Measurements from ENCODE around the gene NTSR2. TPM values are rescaled to one million over a fixed set of nuclear protein-coding genes. Genes with fewer than 3 reads are reported as not detected.

The NTSR2 gene
- total RNA-seq, 2 donors from 2014 or later = not detected

DNA sequence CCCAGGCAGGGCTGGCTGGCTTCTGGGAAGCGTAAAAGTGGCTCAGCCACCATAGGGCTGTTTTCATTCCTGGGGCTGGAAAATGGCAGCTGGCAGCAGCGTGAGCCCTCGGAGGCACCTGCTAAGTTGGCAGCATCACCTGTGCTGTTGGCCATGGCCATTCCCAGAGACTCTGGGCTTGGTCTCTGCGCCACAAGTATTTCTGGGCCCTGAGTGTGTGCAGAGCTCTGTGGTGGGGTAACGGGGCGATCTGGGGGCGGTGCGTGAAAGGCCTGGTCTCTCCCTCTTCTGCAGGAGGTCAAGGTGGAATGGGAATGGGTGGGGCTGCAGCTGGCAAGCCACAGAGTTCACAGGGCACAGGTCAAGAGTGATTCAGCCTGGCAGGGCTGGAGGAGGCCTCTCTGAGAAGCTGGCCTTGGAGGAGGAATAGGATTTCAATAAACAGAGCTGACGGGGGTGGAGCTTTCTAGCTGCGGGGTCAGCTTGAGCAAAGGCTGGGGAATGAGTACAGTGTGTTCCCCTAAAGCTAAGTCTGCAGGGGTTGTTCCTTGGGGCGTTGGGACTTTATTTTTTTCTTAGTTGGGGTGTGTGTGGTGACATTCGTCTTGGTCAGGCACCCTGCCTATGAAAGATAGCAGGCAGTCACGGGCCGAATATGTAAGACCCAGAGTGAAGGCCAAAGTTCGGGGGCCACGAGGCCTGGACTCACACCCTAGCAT lies 10.3 kb upstream of the NTSR2 start:
- Mint-ChIP-seq H3K9me3 (no peaks in the 10 kb centered on the region), H3K4me1 (ENCODE audit: low read depth) (peaks cover 9% of the 10 kb centered on the region), H3K36me3 (ENCODE audit: insufficient read depth in 2 of 2) (no peaks in the 10 kb centered on the region), H3K4me3 (no peak overlapping the region), H3K27me3 (ENCODE audit: low read depth) (peaks cover 41% of the 10 kb centered on the region), H3K27ac (no peak overlapping the region)
- ATAC-seq (replicated peaks in 1 of 2) (no peak), DNase-seq (no peak)

DNA sequence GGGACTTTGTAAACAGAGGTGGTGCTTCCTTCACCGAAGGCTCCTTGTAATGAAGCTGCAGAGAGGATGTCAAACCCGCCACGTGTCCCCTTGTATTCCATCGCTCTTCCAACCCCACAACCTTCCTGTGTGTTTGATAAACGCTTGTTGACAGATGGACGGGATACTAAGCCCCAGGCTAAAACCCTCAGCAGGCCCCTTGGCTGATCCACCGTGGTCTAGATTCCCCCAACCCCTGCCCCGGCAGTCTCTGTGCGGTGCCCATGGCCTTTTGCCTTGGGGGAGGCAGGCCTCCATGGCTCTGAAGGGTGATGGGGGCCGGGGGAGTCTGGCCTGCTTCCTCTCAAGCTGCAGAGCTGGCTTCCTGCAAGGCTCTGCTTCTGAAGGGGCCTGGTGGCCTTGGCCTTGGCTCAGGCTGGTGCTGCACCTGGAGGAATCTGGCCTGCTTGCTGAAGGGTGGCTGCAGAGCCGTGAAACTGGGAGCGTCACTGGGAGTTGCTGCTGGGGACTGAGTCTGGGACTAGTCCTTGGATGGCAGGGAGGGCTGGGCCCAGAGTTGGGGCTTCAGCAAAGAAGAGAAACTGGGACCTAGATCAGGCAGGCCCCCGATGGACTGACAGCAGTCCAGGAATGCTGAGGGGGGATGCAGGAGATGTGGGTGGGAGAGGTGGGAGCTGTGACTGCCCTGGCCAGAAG lies 9.6 kb upstream of the NTSR2 start:
- ATAC-seq (replicated peaks in 1 of 2) (no peak), DNase-seq (no peak)
- peaks cover 43% of the 10 kb centered on the region for H3K27me3 Mint-ChIP-seq (ENCODE audit: low read depth)
- H3K27ac Mint-ChIP-seq = no peak overlapping the region
- no peaks in the 10 kb centered on the region for H3K36me3 Mint-ChIP-seq (ENCODE audit: insufficient read depth in 2 of 2)
- H3K9me3 Mint-ChIP-seq = no peaks in the 10 kb centered on the region
- peaks cover 9% of the 10 kb centered on the region for H3K4me1 Mint-ChIP-seq (ENCODE audit: low read depth)
- no peak overlapping the region for H3K4me3 Mint-ChIP-seq

DNA sequence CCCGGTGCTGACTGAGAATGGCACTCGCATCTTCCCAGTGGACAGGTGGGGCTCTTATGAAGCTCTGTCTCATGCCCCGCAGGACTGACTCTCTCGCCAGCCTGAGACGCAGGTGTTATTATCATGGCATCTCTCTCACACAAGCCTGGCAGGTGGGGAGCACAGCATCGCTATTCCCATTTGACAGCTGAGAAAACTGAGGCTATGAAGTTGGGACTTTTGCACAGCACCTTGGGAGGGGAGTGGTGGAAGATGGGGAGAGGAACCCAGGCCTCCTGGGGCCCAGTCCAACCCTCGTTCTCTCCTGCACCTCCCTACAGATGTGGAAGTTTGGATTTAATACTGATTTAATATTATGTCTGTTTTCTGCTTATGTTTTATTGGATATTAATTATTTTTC lies 9.0 kb upstream of the NTSR2 start:
- ATAC-seq (replicated peaks in 1 of 2) (no peak), DNase-seq (no peak)
- Mint-ChIP-seq H3K36me3 (ENCODE audit: insufficient read depth in 2 of 2) (no peaks in the 10 kb centered on the region), H3K4me1 (ENCODE audit: low read depth) (peaks cover 9% of the 10 kb centered on the region), H3K9me3 (no peaks in the 10 kb centered on the region), H3K27me3 (ENCODE audit: low read depth) (peaks cover 47% of the 10 kb centered on the region), H3K4me3 (no peak overlapping the region), H3K27ac (no peak overlapping the region)

DNA sequence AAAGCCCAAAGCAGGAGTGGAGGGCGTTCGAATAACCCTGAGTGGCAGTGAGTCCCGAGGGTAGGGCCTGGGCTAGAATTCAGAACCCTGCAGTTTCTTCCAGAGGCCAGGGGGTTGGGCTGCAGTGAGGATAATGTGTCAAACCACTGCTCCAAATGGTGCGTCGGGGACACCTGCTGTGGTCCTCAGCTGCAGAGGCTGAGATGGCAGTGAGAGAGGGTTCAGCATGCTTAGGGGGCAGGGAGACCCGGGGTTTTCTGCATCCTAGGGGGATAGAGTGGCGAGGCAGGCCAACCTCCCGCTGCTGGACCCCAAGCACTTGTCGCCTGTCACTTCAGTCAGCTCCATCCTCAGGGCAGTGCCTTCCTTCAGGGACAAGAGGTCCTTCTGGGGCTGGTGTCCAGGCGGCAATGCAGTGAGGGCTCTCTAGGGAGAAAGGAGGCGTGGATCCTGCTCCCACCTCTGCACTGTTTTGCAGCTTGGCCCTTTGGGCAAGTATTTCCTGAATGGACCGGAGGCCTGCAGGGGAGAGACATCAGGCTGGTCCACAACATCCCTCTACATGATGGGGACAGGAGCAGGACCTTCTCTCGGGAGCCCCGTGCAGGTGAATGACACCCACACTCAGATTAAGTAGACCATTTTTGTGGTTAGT lies 8.4 kb upstream of the NTSR2 start:
- Mint-ChIP-seq H3K36me3 (ENCODE audit: insufficient read depth in 2 of 2) (no peaks in the 10 kb centered on the region), H3K4me1 (ENCODE audit: low read depth) (peaks cover 9% of the 10 kb centered on the region), H3K27ac (no peak overlapping the region), H3K9me3 (no peaks in the 10 kb centered on the region), H3K27me3 (ENCODE audit: low read depth) (peaks cover 53% of the 10 kb centered on the region), H3K4me3 (no peak overlapping the region)
- no peak for DNase-seq
- no peak for ATAC-seq (replicated peaks in 1 of 2)

DNA sequence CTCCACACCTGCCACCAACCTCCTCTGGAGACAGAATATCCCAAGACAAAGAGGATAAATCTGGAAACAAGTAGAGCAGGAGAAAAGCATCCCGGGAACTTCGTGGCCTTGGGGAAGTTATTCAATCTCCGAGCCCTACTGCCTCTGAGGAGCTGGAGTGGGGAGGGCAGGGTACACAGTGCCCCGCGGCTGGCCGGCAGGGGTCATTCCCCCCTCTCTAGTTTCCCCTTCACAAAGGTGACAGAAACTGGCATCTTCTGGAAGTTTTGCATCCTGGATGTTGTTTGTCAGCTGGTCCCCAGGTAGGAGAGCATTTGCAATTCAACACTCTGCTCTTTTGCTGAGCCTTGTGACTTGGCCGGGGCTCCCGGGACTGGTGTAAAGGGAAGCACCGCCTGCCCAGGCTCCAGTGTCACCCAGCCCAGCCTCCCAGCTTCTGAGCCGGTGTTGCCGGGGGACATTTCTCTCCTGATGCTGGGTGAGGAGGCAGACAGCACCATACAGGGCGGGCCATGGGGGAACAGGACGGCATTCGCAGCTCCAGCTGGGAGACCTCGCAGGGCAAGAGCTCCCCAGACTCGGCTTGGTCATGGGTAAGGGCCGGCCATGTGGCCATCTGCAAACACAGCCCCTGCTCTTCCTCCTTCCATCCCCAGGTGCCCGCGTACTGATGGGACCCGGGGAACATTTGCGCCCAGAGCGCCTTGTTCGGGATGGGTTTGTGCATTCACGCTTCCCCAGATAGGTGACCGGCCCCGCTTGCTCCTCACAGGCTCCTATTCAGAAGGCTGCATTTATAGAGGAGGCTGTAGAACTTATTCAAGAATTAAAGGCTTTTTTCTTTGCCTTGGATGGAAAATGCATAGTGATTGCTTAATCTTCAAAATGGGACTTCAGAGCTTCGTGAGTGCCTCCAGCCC lies 7.4 kb upstream of the NTSR2 start:
- H3K27me3 Mint-ChIP-seq (ENCODE audit: low read depth) = peaks cover 62% of the 10 kb centered on the region
- DNase-seq = no peak
- no peaks in the 10 kb centered on the region for H3K36me3 Mint-ChIP-seq (ENCODE audit: insufficient read depth in 2 of 2)
- no peak overlapping the region for H3K27ac Mint-ChIP-seq
- no peak for ATAC-seq (replicated peaks in 1 of 2)
- H3K9me3 Mint-ChIP-seq = no peaks in the 10 kb centered on the region
- H3K4me3 Mint-ChIP-seq = no peak overlapping the region
- peaks cover 10% of the 10 kb centered on the region for H3K4me1 Mint-ChIP-seq (ENCODE audit: low read depth)

DNA sequence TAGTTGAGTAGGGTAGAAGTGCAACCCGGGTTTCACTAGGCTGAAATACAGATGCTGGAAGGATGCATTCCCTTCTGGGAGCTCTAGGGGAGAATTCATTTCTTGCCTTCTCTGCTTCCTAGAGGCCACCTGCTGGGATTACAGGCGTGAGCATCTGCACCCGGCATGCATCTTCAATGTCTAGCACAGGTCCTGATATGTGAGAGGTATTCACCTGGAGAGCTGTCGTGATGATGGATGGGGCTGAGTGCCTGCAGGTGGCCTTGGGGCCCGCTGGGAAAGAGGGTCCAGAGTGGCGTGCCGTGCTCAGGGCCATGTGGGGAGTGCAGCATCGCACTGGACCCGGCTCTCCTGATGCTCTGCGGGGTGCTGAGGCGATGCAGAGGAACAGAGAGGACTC lies 6.6 kb upstream of the NTSR2 start:
- peaks cover 64% of the 10 kb centered on the region for H3K27me3 Mint-ChIP-seq (ENCODE audit: low read depth)
- peaks cover 5% of the 10 kb centered on the region for H3K4me1 Mint-ChIP-seq (ENCODE audit: low read depth)
- H3K9me3 Mint-ChIP-seq = no peaks in the 10 kb centered on the region
- DNase-seq (no peak), ATAC-seq (replicated peaks in 1 of 2) (no peak)
- H3K4me3 Mint-ChIP-seq = no peak overlapping the region
- H3K36me3 Mint-ChIP-seq (ENCODE audit: insufficient read depth in 2 of 2) = no peaks in the 10 kb centered on the region
- H3K27ac Mint-ChIP-seq = no peak overlapping the region

DNA sequence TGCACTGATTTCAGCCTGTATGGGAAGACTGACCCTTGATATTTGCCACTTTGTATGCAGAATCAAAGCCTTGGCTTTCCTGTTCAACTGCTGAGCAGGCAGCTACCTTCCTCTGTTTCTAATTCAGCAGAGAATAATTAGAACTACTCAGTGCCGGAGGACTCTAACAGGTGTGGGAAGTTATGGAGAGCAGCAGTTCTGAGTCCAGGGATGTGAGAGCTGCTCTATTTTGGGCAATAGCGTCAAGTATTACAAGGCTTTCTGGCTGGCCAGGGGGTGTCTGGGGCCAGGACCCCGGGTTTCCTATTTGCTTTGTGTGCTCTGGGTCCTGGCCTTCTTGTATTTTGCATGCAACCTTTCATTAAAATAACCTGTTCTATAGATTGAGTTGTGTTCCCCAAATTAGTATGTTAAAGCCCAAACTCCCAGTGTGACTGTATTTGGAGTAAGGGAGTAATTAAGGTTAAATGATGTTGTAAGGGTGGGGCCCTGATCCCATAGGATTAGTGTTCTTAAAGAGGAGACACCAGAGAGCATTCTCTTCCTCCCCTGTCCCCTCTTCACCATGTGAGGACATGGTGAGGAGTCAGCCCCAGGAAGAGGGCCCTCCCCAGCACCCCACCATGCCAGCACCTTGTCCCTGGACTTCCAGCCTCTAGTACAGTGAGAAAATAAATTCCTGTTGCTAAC lies 5.6 kb upstream of the NTSR2 start:
- H3K27me3 Mint-ChIP-seq (ENCODE audit: low read depth) = peaks cover 70% of the 10 kb centered on the region
- H3K27ac Mint-ChIP-seq = no peak overlapping the region
- DNase-seq = no peak
- H3K4me1 Mint-ChIP-seq (ENCODE audit: low read depth) = peaks cover 5% of the 10 kb centered on the region
- no peak for ATAC-seq (replicated peaks in 1 of 2)
- H3K4me3 Mint-ChIP-seq = no peak overlapping the region
- H3K36me3 Mint-ChIP-seq (ENCODE audit: insufficient read depth in 2 of 2) = no peaks in the 10 kb centered on the region
- H3K9me3 Mint-ChIP-seq = no peaks in the 10 kb centered on the region

DNA sequence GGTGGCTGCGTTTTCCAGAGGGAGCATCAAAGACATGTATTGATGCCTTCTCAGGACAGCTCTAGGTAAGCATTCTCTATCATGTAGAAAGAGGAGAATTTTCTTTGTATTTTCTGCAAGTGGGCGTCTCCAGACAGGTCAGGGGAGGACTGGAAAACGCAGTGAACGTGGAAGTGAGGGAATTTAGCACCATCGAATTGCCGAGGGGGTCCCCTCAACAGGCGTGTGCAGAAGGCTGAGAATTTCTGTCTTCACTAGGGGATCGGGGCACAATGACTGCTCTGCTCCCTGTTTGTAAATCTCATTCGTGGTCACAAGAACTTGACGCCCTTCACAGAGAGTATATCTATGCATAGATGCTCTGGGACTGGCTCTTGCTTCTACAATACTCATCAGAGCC lies 5.0 kb upstream of the NTSR2 start:
- no peak for DNase-seq
- no peak overlapping the region for H3K27ac Mint-ChIP-seq
- H3K4me3 Mint-ChIP-seq = no peak overlapping the region
- no peaks in the 10 kb centered on the region for H3K9me3 Mint-ChIP-seq
- H3K27me3 Mint-ChIP-seq (ENCODE audit: low read depth) = peaks cover 76% of the 10 kb centered on the region
- ATAC-seq (replicated peaks in 1 of 2) = no peak
- no peaks in the 10 kb centered on the region for H3K36me3 Mint-ChIP-seq (ENCODE audit: insufficient read depth in 2 of 2)
- H3K4me1 Mint-ChIP-seq (ENCODE audit: low read depth) = peaks cover 10% of the 10 kb centered on the region

DNA sequence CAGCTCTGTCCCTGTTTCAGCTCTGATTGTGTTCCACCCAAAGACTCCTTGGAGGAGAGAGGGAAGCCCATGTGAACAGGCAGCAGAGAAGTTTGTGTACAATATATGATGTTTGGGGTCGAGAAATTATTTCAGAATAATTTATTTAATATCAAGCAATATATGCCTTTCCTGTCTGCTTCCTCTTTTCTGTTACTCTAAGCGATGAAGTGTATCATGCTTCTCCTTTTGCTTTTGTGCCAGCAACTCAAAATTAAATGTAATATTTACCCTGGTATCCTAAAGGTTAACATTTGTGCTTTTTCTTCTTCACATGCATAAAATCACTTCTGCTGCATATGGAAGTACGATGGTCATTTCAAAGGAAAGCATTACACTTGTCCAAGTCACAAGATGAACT lies 2.4 kb upstream of the NTSR2 start:
- H3K27me3 Mint-ChIP-seq (ENCODE audit: low read depth) = peaks cover 75% of the 10 kb centered on the region

DNA sequence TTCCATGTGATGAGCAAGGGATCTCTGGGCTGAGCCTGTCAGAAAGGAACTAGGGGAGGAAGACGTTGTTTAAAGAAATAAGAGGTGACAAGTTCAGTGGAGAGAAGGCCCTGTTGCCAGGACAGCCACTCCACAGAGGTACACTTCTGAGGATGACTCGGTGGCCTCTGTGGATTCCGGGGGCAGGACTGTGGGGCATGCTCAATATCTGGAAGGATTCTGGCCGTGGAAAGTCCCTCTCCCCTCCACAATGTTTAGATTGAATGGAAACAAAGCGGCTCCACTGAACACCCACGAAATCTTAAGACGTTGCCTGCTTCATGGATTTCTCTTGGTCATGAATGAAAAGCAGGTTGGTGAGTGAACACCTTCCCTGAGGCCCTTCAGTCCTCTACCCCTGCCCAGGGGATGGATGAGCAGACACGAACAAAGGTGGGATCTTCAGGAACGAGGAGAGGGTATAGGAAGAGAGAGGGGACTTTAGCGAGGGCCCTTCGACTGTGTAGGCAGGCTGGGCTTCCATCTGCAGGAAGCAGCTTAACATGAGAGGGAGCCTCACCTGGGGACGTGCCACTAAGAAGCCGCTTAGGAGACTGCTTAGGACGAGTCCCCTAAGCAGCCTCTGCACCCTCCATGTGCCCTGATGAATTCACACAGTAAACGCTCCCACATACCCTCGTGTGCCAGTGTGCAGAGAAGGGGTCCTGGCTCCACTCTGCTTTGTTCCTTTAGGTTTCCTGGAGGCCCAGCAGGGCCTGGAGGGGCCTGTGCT lies 1.9 kb downstream of the NTSR2 start:
- Mint-ChIP-seq H3K27me3 (ENCODE audit: low read depth) (peaks cover 38% of the 10 kb centered on the region), H3K27ac (no peak overlapping the region), H3K4me3 (no peak overlapping the region), H3K9me3 (peaks cover 0 to 1% of the 10 kb centered on the region in 2 donors), H3K36me3 (ENCODE audit: insufficient read depth in 2 of 2) (peaks cover 2 to 3% of the 10 kb centered on the region in 2 donors), H3K4me1 (ENCODE audit: low read depth) (peaks cover 8% of the 10 kb centered on the region)
- no peak for ATAC-seq (replicated peaks in 1 of 2)
- DNase-seq = no peak

More for the DNA sequence above, 2.4 kb upstream of the NTSR2 start:
- DNase-seq (no peak), ATAC-seq (replicated peaks in 1 of 2) (no peak)
- Mint-ChIP-seq H3K4me3 (no peak overlapping the region), H3K4me1 (ENCODE audit: low read depth) (peaks cover 10% of the 10 kb centered on the region), H3K36me3 (ENCODE audit: insufficient read depth in 2 of 2) (peaks cover 1 to 2% of the 10 kb centered on the region in 2 donors), H3K27ac (no peak overlapping the region), H3K9me3 (no peaks in the 10 kb centered on the region)

DNA sequence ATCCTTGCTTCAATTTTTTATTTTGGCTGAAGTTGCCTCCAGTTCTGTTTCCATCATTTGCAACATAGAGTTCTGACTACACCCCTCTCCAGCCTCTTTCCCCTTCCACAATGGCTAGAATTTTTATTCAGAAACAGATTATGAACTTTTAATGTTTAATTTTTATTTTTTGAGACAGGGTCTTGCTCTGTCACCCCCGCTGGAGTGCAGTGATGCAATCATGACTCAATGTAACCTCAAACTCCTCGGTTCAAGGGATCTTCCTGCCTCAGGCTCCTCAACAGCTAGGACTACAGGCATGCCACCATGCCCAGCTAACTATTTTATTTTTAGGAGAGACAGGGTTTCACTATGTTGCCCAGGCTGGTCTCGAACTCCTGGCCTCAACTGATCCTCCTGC lies 2.8 kb downstream of the NTSR2 start:
- Mint-ChIP-seq H3K4me3 (no peak overlapping the region), H3K4me1 (ENCODE audit: low read depth) (peaks cover 4% of the 10 kb centered on the region), H3K27ac (no peak overlapping the region), H3K27me3 (ENCODE audit: low read depth) (peaks cover 30% of the 10 kb centered on the region), H3K36me3 (ENCODE audit: insufficient read depth in 2 of 2) (peaks cover 3 to 4% of the 10 kb centered on the region in 2 donors), H3K9me3 (peaks cover 2 to 3% of the 10 kb centered on the region in 2 donors)
- ATAC-seq (replicated peaks in 1 of 2) = no peak
- no peak for DNase-seq
